GM13977 (cell line): Measurements from ENCODE around the gene MEDAG.

Experiments used
- DNase-seq: peaks from one replicate; pipeline ENCODE4 v3.0.0; 2012; ENCODE audit warnings: low spot score
- in situ Hi-C: fragments of 300-500 bp; cut with MboI; formaldehyde crosslinking; loops from one replicate; pipeline ENCODE4 v1.12.0; 2022; ENCODE audit warnings: low sequenced_read_pairs, low pct_unique_long_range_greater_than_20kb, mixed read lengths, inconsistent platforms; ENCODE audit not compliant: unreplicated experiment
- TF ChIP-seq, protein P1 (sequence below): IDR thresholded peaks from 2 replicates; pipeline ENCODE4 v1.5.1; 2012; ENCODE audit warnings: mild to moderate bottlenecking, control low read depth; ENCODE audit not compliant: insufficient read depth; ENCODE audit errors: extremely low read depth, missing control alignments

Gene MEDAG

DNA sequence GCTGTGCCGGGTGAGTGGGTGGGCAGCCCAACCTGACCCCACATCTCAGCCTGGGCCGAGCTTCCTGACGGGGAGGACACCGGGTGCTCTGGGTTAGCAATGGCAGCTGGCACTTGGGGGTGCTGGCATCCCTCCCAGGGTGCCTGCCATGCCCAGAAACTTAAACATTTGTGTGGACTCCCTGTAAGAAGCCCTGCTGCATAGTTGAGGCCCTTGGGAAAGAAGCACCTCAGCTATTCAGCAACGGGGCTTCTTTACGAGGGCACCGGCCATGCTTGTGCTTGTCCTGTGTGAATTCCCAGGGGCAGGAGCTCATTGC is 33.8 kb upstream of the MEDAG start:
- TF ChIP-seq, protein P1, sequence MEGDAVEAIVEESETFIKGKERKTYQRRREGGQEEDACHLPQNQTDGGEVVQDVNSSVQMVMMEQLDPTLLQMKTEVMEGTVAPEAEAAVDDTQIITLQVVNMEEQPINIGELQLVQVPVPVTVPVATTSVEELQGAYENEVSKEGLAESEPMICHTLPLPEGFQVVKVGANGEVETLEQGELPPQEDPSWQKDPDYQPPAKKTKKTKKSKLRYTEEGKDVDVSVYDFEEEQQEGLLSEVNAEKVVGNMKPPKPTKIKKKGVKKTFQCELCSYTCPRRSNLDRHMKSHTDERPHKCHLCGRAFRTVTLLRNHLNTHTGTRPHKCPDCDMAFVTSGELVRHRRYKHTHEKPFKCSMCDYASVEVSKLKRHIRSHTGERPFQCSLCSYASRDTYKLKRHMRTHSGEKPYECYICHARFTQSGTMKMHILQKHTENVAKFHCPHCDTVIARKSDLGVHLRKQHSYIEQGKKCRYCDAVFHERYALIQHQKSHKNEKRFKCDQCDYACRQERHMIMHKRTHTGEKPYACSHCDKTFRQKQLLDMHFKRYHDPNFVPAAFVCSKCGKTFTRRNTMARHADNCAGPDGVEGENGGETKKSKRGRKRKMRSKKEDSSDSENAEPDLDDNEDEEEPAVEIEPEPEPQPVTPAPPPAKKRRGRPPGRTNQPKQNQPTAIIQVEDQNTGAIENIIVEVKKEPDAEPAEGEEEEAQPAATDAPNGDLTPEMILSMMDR, result no peak
- in situ Hi-C loops, result no loop called here
- DNase-seq, result no peak

DNA sequence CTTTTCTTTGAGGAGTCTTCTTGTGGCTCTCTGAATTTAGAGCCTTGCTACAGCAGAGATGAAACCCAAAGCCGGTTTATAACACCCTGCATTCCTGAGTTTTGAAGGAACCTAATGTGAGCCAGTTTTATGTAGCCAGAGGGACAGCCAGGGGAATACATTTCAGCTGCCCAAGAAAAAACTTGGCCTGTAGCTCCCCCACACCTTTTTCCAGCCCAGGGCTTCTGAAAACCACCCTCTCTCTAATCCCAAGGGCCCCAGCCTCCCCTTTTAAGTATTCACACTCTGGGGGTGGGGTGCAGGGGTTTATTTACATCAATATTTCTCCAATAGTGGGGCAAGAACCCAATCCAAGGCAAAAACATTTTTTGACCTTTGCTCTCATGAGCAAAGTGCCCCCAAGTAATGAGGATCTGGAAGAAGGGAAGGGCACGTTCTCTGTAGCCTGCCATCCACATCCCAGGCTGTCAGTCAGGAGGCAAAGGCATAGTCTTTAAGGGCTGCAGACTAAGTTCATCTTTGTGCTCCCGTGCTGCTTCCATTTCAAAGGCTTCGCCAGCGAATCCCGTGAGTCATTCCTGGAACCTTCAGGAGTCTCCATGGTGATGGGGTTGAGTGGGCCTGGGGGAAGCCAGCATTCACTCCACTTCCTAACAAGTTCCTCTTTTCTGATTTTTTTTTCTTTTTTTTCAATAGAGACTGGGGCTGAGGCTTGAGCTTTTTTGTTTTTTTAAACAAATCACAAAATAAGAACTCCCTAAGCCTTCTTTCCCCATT is 33.2 kb upstream of the MEDAG start:
- in situ Hi-C loops, result no loop called here
- DNase-seq, result no peak
- TF ChIP-seq, protein P1, result no peak

DNA sequence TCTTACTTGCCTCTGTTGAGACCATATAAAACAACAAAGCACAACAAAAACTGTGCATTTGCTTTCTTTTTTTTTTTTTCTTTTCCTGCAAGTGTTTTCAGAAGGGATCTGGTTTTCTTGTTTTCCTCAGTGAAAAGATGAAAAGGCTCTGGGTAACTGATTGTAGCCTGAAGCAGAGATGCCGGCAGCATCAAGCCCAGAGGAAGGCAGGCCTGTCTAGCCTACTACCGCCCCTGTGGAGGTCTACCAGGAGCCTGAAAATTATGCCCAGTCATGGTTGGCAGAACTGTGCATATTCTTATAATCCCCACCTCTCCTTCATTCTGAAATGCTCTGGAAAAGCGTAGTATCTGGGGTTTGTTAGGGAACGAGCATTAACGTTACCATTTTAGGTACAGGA is 32.6 kb upstream of the MEDAG start:
- in situ Hi-C loops, result no loop called here
- TF ChIP-seq, protein P1, result no peak
- DNase-seq, result no peak

DNA sequence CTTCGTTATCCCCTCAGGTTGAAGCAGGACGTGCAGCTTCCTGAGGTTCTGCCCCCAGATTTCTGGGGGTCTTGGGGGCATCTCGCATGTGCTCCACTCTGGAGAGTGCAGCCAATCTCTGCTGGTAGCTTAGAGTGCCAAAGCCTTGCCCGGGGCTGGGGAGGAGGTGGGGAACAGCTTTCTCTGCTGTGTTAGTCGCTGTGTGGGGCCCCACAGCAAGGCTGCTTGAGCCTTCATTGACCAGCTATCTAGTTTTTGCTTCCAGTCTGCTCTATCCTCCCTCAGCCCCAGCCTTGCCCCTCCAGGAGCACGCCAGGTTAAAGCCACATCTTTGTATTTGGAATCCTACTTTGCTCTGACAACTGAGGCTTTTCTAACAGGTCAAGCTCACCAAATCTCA is 32.0 kb upstream of the MEDAG start:
- in situ Hi-C loops, result no loop called here
- TF ChIP-seq, protein P1, result no peak
- DNase-seq, result no peak

DNA sequence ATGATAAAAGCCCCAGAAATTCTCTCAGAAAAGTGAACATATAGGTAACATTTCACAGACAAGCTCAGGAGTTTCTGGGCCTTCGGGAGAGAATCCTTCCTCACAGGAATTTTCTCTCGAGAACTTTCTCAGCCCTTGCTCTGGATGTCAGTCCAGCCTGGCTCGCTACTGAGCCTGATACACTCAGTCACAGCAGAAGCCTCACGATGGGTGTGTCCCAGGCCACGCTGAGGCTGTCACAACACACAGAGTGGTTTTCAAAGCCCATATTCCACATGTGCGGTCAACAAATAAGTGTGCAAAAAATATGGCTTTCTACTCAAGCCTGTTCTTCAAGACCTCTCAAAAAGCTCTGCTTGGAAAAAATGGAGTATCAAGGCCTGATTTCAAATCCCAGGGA is 31.5 kb upstream of the MEDAG start:
- TF ChIP-seq, protein P1, result no peak
- in situ Hi-C loops, result no loop called here
- no peak for DNase-seq

DNA sequence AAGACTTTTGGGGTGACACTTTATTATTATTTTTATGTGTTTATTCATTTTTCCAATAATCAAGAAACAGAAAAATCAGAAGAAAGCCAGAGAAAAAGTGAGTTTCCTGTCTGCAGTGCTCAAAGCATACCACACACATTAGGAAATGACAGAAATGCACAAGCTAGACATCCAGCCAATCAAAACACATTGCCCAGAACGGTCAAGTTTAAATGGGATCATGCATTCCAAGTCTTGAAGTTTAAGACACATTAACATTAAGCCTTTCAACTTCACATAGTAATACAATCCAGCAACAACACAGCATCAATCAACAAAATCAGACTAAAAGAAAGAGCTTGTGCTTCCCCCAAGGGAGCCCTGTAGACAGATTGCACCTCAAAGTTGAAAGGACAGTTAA is 28.7 kb upstream of the MEDAG start:
- TF ChIP-seq, protein P1, result no peak
- in situ Hi-C loops, result no loop called here

More for the DNA sequence above, 28.7 kb upstream of the MEDAG start:
- no peak for DNase-seq
